RPMI7951 (cell line): ENCODE measurements around the gene AP1G1. TPM values are rescaled to one million over a fixed set of nuclear protein-coding genes. Genes with fewer than 3 reads are reported as not detected.
"Not testable (repeated sequence)": the region's sequence is repeated elsewhere in the genome, so short reads cannot be mapped to it uniquely, and the experiment has no call there.

Experiments used
- DNase-seq: peaks from one replicate; pipeline ENCODE4 v3.0.0-alpha.2; 2012; ENCODE audit warnings: low read depth
- total RNA-seq: library from RNA; depleted of rRNA; stranded (reverse); fragments of >200 nt; shearing (Covaris generic); gene quantifications from 2 replicates; pipeline ENCODE4 v1.2.3, GENCODE V29; 2014; rRNA removed

AP1G1 gene
- 42.3 and 50.7 TPM in 2 replicates for total RNA-seq

DNA sequence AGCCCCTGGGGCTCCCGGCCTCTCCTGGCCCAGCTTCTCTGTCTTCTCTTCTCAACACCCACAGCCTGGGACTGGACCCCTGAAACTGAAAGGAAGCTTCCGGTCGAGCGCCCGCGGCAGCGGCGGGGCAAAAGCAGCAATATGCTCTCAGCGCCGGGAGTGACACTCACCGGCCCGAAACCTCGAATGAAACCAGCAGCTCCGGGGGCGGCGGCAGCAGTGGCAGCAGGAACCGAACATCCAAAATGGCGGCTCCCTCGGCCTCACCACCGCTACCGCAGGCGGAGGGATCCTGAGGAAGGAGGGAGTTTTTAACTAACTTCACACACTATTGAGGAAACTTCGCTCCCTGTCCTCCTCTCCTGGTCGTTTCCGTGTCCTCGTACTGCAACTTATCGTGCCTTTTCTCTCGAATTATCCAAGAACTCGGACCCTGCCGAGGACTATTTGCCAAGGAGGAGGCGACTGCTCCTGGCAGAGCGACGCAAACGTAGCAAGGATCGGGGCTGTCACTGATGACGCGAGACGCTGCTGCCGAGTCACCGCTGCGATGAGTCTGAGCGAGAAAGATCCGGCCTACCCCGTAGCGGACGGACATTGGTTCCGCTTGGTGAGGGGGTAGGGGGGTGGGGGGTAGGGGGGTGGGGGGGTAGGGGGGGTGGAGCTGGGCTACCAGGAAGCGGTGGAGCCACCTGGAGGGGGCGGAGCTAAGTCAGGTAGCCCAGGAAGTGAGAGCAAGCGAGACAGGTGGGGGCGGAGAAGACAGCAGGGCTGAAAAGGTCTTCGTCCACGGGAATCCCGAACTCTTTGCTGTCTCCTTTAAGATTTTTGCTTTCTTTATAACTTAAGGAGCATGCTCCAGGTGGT is at the start of gene AP1G1:
AP1G1 (minus strand) TSS at position 242 of the 867 bp plus-strand sequence. CDS start 19,355 bp downstream, outside the sequence.
- peak; percentile 97 for DNase-seq

DNA sequence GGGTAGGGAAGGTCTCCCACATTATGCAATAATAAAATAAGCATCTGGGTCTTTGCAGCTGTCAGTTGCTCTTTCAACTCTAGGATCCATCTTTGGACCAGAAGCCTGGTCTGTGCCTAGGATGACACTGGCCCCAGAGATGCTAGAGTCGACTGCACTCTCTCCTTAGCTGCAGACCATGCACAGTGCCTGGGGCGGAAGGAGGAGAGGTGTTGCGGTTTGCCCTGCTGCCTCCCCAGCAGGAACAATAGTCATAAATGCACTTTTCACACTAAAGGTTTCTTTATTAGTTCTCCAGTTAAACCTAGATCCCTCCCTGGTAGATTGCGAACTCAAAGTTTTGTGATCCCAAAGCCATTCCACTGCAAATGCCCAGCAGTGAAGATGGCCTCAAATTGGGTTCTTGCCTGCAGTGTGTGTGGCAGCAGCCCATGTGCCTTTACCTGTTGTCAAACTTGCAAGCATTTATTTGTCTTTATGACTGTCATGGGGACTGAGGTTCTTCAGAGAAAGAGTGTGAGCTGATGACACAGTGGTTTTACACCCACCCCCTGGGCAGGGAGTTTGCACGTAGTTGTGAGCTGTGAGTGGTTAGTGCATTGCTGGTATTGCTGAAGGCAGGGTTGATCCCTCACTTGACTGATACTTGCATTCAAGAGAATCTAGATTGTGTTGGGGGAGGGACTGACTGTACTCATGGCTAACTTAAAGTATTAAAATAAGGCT is 47.5 kb upstream of the AP1G1 start:
- no peak for DNase-seq

DNA sequence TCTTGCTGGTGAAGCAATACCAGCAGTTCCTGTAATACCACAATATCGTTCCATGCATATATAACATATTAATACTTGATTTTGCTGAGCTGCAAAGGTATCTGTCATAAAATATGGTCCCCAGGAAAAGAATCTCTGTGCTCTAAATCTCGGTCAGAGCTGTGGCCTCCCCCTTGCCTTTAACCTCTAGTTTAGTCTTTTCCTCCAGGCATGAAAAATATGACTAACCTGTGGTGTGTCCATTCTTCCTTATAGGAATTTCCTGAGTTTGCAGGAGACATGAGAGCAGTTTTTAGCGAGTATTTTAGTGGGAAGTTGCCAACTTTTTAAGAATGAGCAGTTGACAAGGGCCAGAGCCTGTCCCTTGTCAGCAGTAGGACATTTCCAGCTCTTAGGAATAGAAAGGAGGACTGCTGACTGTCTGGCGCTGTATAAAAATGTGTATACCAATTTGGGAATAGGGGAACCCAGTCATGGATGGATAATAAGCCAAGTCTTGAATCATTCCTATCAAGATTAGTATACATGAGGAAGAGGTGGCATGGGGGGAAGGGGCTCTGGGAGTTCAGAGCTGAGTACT is 45.8 kb upstream of the AP1G1 start:
- peak; percentile 14 for DNase-seq

DNA sequence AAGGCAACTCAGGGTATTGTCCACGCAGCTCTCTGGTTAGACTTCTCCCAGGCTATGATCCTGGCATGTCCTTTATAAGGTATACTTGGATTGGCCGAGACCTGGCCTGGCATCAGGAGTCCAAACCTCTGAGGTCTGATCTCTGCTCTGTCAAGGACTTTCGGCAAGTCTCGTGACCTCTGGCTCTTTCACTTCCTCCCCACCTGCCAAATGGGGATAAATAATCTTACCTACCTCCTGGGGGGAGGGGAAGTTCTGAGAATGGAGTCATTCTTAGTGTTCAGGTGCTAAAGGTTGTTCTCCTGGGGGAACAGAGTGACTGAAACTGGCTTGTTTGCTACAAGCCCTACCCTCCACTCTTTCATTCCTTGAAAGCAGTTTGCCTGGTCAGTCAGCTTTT is 44.8 kb upstream of the AP1G1 start:
- no peak for DNase-seq

DNA sequence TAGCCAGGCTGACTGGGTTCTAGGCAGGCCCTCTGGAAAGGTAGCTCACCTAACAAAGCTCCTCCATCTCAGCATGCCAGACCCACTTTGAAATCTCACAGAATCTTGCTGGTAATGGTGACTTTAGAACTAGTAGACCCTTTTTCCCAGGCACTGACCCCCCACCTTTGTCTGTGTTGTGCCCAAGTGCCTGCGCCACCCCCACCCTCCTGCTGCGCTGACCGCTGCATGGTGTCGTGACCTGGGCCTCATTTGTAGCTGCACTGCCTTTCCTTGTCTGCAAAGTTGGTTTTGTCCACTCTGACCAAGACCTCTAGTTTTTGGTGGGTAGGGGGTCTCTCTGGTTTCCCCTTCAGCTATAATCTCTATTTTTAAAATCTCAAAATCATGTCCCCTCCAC is 43.9 kb upstream of the AP1G1 start:
- no peak for DNase-seq

DNA sequence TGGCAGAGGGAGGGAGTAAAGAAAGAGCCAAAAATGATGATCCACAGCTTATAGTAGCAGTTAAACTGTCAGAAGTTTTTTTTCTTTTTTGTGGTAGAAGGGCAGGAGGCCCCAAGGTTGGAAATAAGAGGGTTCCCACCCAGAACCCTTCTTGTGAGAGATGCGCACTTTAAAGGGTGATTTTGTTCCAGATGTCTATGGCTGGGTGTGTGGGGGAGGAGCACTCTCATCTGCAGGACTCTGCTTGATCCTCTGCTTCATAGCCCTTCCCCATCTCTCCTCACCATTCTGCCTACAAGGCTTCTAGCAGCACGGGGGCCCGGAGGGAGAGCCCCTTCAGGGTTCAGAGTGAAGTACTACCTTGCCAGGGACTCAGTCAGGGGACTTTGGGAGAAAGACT is 43.5 kb upstream of the AP1G1 start:
- no peak for DNase-seq

DNA sequence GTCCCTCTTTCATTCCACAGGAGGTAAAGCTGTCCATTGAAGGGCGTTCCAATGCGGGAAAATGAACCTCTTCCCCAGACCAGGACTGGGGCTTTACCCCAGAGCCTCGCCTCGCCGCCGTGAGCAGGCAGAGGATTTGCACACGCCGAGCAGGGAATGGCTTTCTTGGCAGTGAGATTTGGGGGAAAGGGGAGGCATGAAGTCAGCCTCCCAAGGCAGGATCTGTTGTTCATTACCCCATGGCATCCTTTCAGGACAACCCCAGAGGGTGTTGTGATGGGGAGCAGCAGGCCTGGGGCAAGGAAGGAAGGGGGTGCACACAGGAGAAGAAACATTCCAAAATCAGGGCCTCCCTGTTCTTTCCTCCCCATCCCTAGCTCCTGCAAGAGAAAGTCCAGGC is 43.1 kb upstream of the AP1G1 start:
- no peak for DNase-seq

DNA sequence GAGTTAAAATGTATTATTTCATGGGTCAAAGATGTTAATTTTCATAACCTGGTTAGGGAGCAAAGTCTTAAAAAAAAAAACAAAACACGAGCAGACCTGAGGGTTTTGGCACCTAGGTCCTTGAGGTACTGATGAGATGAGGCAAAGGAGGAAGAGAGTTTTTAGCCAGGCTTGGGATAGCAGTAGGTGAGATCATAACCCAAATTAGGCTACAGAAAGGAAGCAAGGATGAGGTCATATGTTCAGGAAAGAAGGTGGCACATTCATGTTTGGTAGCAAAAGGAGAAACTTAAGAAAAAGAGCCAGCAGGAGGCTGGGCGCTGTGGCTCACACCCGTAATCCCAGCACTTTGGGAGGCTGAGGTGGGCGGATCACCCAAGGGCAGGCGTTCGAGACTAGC is 40.0 kb upstream of the AP1G1 start:
- no peak for DNase-seq

DNA sequence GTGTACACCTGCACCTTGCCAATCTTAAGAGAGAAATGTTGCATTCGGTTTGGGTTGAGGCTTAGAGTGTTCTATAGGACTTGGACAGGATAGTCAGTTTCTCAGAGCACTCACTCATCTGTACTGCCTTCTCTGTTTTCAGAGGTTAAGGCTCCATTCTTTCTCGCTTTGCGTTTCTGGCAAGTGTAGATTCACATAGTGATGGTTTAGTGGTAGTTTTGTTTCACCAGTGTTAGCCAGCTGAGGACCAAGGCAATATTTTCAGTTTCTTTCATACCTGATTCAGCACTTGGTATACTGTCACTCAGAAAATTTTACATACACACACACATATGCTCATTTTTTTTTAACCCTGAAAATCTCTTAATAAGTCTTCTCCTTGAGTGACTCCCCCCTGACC is 38.5 kb upstream of the AP1G1 start:
- DNase-seq = no peak

DNA sequence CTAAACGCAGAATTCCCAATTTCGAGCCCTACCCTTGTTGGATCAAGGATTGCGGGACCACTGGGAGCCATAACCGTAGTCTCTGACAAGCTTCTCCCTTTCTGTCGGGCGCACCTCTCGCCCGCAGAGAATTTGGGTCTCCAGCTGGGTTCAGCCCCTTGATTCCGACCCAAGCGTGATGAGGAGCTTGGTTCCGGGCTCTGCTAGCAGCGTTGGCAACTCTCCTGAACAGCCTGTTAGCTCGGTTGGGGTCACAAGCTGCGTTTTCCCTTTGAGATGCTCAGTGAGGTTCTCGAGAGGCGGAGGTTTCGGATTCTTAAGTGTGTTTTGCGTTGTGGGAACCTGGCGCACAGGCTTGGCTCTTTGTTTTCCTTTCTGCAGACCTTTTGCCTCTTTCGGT is 37.8 kb upstream of the AP1G1 start:
- DNase-seq = peak; percentile 9

DNA sequence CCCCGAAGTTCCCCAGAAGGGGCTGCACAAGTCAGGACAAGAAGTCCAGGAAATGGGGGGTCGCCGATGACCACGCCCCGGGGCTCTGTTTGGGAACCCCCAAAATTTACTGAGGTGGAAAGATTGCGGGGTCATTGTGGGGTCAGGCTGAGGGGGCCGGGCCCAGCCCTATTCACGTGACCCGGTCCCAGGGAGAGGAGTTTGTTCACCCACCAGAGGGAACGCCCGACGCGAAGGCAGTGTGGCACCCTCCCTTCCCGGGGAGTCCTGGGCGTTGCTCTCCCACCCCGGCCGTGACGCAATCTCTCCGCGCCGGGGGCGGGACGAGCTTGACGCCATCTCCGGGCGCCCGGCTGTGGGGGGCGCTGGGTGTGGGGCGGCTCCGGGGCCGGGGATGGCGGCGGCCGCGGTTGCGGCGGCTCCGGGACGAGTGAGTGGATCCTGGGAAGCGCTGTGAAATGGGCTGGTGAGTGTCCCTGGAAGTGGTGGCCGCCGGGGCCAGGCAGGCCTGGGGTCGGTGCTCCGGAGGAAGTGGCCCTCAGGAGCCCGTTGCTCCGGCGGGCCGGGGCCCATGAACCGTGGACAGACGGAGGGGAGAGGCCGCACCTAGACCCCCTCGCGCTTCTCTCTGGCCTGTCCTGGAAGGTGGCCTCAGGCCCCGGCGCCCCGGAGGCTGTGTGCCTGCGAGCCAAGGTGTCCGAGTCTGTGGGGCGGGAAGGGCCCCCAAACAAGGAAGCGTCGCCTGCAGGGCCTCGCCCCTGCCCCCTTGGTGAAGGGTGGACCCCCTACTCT is 37.2 kb upstream of the AP1G1 start, which contains the start of gene ATXN1L:
ATXN1L (plus strand) TSS at position 338 of the 792 bp plus-strand sequence. CDS start 3,765 bp downstream, outside the sequence.
- DNase-seq = peak; percentile 91

DNA sequence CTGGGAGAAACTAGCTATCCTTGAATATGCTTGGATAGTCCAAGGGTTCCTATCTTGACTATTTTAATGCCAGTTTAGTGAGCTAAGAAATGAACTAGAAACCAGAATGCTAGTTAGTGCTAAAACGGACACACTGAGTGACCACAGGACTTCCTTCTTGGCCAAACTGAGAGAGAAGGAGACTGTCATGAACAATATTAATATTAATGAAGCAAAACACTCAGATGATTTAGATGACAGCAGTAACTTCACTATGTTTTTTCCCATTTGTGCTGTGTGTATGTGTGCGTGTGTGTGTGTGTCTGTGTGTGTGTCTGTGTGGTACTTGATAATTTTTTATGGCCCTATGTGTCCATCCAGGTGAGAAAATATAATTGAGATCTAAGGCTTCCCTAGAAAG is 34.9 kb upstream of the AP1G1 start:
- no peak for DNase-seq

DNA sequence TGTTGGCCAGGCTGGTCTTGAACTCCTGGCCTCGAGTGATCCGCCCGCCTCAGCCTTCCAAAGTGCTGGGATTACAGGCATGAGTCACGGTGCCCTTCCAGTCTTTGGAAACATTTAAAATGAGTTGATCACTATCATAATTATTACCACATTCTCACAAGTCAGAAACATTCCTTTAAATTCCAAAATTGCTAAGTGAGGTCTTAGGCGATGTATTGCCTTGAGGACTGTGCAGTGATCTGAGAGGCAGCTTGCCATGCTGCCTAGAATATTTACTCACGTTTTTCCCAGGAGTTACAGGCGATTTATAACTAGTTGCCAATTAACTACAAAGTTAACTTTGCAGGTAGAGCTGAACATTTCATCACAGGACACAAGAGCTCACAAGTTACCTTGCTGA is 31.4 kb upstream of the AP1G1 start:
- no peak for DNase-seq

DNA sequence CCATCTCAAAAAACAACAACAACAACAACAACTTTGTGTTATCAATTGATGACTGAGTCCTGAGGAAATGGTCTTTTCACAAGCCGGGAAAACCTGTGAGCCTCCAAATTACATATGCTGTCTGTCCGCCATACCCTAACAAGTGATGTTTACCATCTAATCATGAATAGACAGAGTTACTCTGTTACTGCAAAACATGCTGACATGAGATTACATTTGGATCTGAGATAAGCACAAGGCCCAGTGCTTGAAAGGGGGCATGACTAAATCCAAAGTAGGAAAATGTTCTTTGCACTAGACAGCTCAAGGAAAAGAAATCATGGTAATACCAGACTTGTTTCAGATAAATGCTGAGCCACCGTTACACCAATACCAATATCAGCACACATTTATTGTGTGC is 28.5 kb upstream of the AP1G1 start:
- DNase-seq = no peak

DNA sequence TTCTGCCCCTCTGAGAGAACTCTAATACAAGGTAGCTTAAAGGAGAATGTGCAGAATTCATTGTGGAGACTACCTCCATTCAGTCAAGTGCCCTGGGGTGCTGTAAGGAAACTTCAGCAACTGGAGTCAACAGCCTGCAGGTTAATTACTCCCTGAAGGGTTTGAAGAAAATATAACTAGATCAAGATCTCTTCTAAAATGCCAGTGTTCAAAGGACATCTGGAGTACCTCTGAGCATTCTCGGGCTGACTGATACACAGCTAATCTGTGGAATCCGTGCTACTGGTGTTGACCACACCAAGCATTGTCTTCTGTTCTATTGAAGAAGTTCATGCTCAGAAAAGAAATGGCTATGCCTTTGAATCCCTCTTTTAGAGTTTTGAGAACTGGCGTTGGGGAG is 25.7 kb upstream of the AP1G1 start:
- no peak for DNase-seq

DNA sequence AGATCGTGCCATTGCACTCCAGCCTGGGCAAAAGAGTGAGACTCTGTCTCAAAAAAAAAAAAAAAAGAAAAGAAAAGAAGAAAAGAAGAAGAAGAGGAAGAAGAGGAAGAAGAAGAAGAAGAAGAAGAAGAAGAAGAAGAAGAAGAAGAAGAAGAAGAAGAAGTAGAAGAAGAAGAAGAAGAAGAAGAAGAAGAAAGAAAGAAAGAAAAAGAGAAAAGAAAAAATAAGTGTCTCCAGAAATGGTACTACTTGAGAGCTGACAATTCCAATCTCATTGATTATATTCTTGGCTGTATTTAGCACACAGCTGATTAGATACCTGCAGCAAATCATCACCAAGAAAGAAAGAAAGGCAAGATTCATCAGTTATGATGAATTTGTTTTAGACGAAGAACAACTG is 23.5 kb upstream of the AP1G1 start:
- DNase-seq = not testable (repeated sequence)

DNA sequence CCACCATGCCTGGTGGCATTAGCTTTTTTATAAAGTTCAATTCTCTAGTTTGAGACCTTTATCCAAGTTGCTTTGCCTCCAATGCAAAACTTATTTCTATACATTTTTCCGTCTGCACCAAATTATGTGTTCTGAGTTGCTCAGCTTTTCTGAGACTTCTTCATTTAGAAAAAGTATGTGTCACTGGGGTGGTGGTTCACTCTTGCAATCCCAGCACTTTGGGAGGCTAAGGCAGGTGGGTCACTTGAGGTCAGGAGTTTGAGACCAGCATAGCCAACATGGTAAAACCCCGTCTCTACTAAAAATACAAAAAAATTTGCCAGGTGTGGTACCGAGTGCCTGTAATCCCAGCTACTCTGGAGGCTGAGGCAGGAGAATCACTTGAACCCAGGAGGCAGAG is 23.1 kb upstream of the AP1G1 start:
- not testable (repeated sequence) for DNase-seq

DNA sequence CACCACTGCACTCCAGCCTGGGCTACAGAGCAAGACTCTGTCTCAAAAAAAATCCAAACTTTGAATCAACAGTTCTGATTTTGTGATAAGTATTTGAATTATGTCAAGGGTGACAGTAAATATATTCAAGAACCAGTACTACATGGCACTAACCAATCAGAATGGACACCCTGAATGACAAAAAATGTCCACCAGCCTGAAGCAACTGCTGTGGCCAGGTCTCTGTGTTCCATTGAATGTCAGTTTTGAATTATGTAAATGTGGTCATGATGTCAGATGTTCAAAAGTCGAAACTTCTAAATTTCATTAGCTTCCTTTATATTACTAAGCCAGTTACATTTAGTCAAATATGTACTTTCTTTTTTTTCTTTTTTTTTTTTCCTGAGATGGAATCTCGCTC is 21.7 kb upstream of the AP1G1 start:
- no peak for DNase-seq

DNA sequence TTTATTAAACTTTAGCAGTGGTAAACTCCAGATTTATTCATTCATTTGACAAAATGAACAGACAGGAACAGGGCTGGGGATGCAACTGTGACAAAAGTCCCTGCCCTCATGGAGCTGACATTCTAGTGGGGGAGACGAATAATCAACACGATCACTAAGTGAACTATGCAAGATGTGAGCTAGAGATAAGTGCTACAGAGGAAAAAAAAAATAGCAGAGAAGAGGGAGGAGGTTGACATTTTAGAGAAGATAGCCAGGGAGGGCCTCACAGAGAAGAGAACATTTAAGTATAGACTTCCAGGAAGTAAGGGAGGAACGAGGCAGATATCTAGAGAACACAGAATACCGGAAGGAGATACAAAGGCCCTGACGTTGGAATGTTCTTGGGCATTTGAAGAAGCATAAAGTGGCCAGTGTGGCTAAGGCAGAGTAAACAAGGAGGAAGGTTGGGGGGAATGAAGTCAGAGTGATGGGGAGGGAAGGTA is 17.9 kb upstream of the AP1G1 start:
- DNase-seq = no peak

DNA sequence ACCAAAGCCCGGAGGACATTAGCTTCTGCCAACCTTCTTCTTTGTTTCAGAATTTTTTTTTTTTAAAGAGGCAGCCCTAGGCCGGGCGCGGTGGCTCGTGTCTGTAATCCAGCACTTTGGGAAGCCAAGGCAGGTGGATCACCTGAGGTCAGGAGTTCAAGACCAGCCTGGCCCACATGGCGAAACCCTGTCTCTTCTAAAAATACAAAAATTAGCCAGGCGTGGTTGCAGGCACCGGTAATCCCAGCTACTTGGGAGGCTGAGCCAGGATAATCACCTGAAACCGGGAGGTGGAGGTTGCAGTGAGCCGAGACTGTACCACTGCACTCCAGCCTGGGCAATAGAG is 8.5 kb upstream of the AP1G1 start:
- DNase-seq = not testable (repeated sequence)

DNA sequence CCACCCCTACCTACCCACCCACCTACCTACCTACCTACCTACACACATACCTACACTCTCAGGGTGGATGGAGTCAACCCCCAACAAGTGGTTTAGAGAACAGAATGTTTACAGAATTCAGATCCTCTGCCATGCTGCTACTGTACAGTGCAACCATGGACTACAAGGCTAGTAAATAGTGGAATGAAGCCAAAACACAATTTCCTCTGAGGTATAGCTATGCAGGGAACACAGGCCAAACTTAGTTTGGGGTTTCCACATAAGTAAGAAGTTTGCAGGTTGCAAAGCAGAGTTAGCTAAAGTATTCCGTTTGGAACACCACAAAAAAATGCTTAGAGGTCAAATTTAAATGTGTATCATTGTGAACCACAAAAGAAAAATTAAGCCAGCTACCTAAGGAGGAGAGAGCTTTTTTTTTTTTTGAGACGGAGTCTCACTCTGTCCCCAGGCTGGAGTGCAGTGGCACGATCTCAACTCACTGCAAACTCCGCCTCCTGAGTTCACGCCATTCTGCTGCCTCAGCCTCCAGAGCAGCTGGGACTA is 2.7 kb upstream of the AP1G1 start:
- no peak for DNase-seq
